Endothelial cell (in vitro differentiated cells): ENCODE measurements around the gene SHROOM1. TPM values are rescaled to one million over a fixed set of nuclear protein-coding genes. Genes with fewer than 3 reads are reported as not detected.

Source experiments
- DNase-seq: peaks from one replicate; pipeline ENCODE4 v3.0.0; 2021; ENCODE audit warnings: low spot score
- H3K27ac Mint-ChIP-seq: one replicate; pipeline ENCODE4 v1.8.0; 2021; ENCODE audit warnings: mixed read lengths, inconsistent platforms; ENCODE audit not compliant: unreplicated experiment
- H3K27me3 Mint-ChIP-seq: one replicate; pipeline ENCODE4 v1.8.0; 2021; ENCODE audit warnings: mild to moderate bottlenecking, moderate library complexity, mixed read lengths, inconsistent platforms; ENCODE audit not compliant: unreplicated experiment
- H3K36me3 Mint-ChIP-seq: one replicate; pipeline ENCODE4 v1.8.0; 2021; ENCODE audit warnings: mild to moderate bottlenecking, low read depth, mixed read lengths, inconsistent platforms; ENCODE audit not compliant: unreplicated experiment
- H3K4me1 Mint-ChIP-seq: one replicate; pipeline ENCODE4 v1.8.0; 2021; ENCODE audit warnings: mild to moderate bottlenecking, mixed read lengths, inconsistent platforms; ENCODE audit not compliant: unreplicated experiment
- H3K4me3 Mint-ChIP-seq: one replicate; pipeline ENCODE4 v1.8.0; 2021; ENCODE audit warnings: mild to moderate bottlenecking, mixed read lengths, inconsistent platforms; ENCODE audit not compliant: unreplicated experiment
- H3K9me3 Mint-ChIP-seq: one replicate; pipeline ENCODE4 v1.8.0; 2021; ENCODE audit warnings: mixed read lengths, inconsistent platforms; ENCODE audit not compliant: unreplicated experiment
- total RNA-seq: library from RNA; stranded (reverse); fragmentation: NEBNext Ultra II Directional; extraction: Animal tissue kit (Norgen Biotek cat#: 25700); gene quantifications from one replicate; pipeline ENCODE4 v1.2.1, GENCODE V29; 2021; ENCODE audit not compliant: unreplicated experiment
- TF ChIP-seq, protein P1 (sequence below): fragments of 200-600 bp; sonication (generic); IDR thresholded peaks from one replicate; pipeline ENCODE4 v1.5.0; 2021; ENCODE audit warnings: antibody characterized with exemption; ENCODE audit not compliant: unreplicated experiment

The SHROOM1 gene
- total RNA-seq, 1 donor from 2014 or later, result 5.6 TPM

DNA sequence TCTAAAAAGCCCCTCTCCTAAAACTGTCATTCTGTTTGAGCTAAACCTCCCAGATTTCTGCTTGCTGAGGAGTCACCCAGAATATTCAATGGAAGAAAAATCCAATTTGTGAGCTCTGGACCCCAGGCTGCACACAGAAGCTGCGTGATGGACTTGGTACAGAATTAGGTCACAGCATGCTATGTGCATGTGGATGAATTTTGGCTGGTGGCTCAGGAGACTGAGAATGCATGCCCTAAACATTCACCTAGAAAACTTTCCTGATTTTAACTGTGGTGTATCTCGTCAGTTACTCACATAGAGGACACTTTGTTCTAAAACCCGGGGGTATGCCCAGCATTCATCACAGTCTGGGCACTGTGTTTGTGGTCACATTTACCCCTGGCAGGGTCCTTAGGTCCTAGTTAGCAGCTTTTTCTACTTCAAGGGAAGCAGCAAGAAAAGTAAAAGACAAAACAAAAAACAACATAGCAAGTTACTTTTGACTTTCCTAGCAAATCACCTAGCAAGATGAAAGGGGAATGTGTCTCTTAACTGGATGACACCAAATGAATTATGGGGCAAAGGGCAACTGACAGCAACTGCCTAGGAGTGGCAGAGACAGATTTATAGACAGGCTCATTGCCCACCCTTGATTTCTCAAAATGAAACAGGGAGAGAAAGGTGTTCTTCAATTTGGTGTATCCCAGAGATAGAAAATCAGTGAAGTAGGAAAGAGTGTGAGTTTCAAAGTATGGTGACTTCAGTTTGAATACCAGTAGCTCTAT is 8.3 kb upstream of the SHROOM1 start:
- no peak for DNase-seq
- H3K27ac Mint-ChIP-seq, result no peak overlapping the region
- TF ChIP-seq, protein P1, sequence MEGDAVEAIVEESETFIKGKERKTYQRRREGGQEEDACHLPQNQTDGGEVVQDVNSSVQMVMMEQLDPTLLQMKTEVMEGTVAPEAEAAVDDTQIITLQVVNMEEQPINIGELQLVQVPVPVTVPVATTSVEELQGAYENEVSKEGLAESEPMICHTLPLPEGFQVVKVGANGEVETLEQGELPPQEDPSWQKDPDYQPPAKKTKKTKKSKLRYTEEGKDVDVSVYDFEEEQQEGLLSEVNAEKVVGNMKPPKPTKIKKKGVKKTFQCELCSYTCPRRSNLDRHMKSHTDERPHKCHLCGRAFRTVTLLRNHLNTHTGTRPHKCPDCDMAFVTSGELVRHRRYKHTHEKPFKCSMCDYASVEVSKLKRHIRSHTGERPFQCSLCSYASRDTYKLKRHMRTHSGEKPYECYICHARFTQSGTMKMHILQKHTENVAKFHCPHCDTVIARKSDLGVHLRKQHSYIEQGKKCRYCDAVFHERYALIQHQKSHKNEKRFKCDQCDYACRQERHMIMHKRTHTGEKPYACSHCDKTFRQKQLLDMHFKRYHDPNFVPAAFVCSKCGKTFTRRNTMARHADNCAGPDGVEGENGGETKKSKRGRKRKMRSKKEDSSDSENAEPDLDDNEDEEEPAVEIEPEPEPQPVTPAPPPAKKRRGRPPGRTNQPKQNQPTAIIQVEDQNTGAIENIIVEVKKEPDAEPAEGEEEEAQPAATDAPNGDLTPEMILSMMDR, result no peak
- no peaks in the 10 kb centered on the region for H3K36me3 Mint-ChIP-seq
- H3K4me3 Mint-ChIP-seq, result no peak overlapping the region
- no peaks in the 10 kb centered on the region for H3K9me3 Mint-ChIP-seq
- H3K27me3 Mint-ChIP-seq, result no peaks in the 10 kb centered on the region
- peaks cover 31% of the 10 kb centered on the region for H3K4me1 Mint-ChIP-seq

DNA sequence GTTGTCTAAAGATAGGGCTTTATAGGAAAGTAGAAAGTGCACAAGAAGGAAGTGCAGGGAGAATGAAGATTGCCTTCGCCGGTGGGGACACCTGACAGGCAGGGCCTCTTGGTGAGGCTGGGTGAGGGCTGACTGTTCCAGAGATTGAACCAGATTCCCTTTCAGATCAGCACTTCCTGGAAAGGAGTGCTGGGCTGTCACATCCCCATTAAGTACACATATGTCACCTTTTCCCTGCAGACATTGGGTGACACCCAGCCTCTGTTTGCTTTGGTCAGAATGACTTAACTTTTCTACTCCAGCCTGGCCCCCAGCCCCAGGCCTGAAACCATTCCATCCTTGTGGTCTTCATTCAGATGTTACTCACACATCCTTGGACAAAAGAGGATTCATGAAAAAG is 7.4 kb upstream of the SHROOM1 start:
- TF ChIP-seq, protein P1, result no peak
- H3K27me3 Mint-ChIP-seq, result no peaks in the 10 kb centered on the region
- no peaks in the 10 kb centered on the region for H3K36me3 Mint-ChIP-seq
- no peaks in the 10 kb centered on the region for H3K9me3 Mint-ChIP-seq
- DNase-seq, result no peak
- H3K4me3 Mint-ChIP-seq, result no peak overlapping the region
- no peak overlapping the region for H3K27ac Mint-ChIP-seq
- peaks cover 31% of the 10 kb centered on the region for H3K4me1 Mint-ChIP-seq

DNA sequence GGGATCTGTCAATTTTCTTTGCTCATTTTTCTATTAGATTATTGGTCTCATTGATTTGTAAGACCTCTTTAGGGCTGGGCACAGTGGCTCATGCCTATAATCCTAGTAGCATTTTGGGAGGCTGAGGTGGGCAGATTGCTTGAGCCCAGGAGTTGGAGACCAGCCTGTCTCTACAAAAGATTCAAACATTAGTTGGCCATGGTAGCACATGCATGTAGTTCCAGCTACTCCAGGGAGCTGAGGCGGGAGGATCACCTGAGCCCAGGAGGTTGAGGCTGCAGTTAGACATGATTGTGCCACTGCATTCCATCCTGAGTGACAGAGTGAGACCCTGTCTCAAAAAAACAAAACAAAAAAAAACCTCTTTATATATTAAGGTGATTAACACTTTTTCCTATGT is 6.4 kb upstream of the SHROOM1 start:
- no peak overlapping the region for H3K4me3 Mint-ChIP-seq
- no peak for DNase-seq
- no peaks in the 10 kb centered on the region for H3K36me3 Mint-ChIP-seq
- TF ChIP-seq, protein P1, result no peak
- no peak overlapping the region for H3K27ac Mint-ChIP-seq
- no peaks in the 10 kb centered on the region for H3K9me3 Mint-ChIP-seq
- H3K27me3 Mint-ChIP-seq, result no peaks in the 10 kb centered on the region
- peaks cover 31% of the 10 kb centered on the region for H3K4me1 Mint-ChIP-seq

GRCh38 chr5:132834057-132834456 is 3.6 kb upstream of the SHROOM1 start:
- peaks cover 21% of the 10 kb centered on the region for H3K4me1 Mint-ChIP-seq
- H3K27me3 Mint-ChIP-seq, result peaks cover 6% of the 10 kb centered on the region
- H3K9me3 Mint-ChIP-seq, result no peaks in the 10 kb centered on the region
- no peak overlapping the region for H3K4me3 Mint-ChIP-seq
- no peak for DNase-seq
- peaks cover 4% of the 10 kb centered on the region for H3K36me3 Mint-ChIP-seq
- no peak overlapping the region for H3K27ac Mint-ChIP-seq
- TF ChIP-seq, protein P1, result no peak

DNA sequence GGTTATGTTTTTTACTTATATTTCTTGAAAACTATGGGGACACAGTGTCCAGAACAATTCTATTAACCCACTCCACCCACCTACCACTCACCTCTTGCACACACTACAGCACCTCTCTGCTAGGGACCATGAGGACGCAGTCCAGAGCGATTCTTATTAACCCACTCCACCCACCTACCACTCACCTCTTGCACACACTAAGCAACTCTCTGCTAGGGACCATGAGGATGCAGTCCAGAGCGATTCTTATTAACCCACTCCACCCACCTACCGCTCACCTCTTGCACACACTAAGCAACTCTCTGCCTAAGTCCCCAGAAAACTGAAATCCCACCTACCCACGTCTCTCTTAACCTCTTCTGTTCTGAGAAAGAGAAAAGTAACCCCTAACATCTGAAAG is 2.2 kb upstream of the SHROOM1 start:
- Mint-ChIP-seq H3K27ac (no peak overlapping the region), H3K4me3 (no peak overlapping the region)

More for the DNA sequence above, 2.2 kb upstream of the SHROOM1 start:
- TF ChIP-seq, protein P1, result no peak
- Mint-ChIP-seq H3K4me1 (peaks cover 14% of the 10 kb centered on the region), H3K27me3 (peaks cover 6% of the 10 kb centered on the region), H3K36me3 (peaks cover 5% of the 10 kb centered on the region), H3K9me3 (no peaks in the 10 kb centered on the region)
- DNase-seq, result no peak
